ENCODE results near the gene AP2A2.

Gene AP2A2

GRCh38 chr11:976431-977160 is 50.9 kb downstream of the AP2A2 start:
- DNase-seq = no peak

GRCh38 chr11:977830-978720 is 52.4 kb downstream of the AP2A2 start:
- no peak for DNase-seq

- no peak for DNase-seq
Measured at GRCh38 chr11:978781-979180, 53.1 kb downstream of the AP2A2 start.

GRCh38 chr11:980438-981357 is 55.0 kb downstream of the AP2A2 start:
- DNase-seq = no peak

GRCh38 chr11:981764-982163 is 56.1 kb downstream of the AP2A2 start:
- DNase-seq = no peak

- DNase-seq = no peak
Measured at GRCh38 chr11:984546-984945, 58.9 kb downstream of the AP2A2 start.

- no peak for DNase-seq
Measured at GRCh38 chr11:985406-985805, 59.7 kb downstream of the AP2A2 start.

GRCh38 chr11:985848-986247 is 60.2 kb downstream of the AP2A2 start:
- no peak for DNase-seq

- no peak for DNase-seq
Measured at GRCh38 chr11:986270-986951, 60.7 kb downstream of the AP2A2 start.

- DNase-seq = no peak
Measured at GRCh38 chr11:986952-987305, 61.3 kb downstream of the AP2A2 start.

- DNase-seq = no peak
Measured at GRCh38 chr11:987671-988070, 62.0 kb downstream of the AP2A2 start.

GRCh38 chr11:990101-990500 is 64.4 kb downstream of the AP2A2 start:
- DNase-seq = no peak

- no peak for DNase-seq
Measured at GRCh38 chr11:991034-991433, 65.4 kb downstream of the AP2A2 start.

- DNase-seq = no peak
Measured at GRCh38 chr11:991711-992307, 66.1 kb downstream of the AP2A2 start.

GRCh38 chr11:992577-992976 is 66.9 kb downstream of the AP2A2 start:
- DNase-seq = no peak

GRCh38 chr11:993632-994167 is 68.0 kb downstream of the AP2A2 start:
- no peak for DNase-seq

- DNase-seq = no peak
Measured at GRCh38 chr11:995044-995751, 69.5 kb downstream of the AP2A2 start.

- DNase-seq = no peak
Measured at GRCh38 chr11:995752-996420, 70.2 kb downstream of the AP2A2 start.

- no peak for DNase-seq
Measured at GRCh38 chr11:996681-997080, 71.0 kb downstream of the AP2A2 start.

GRCh38 chr11:997907-998306 is 72.2 kb downstream of the AP2A2 start:
- DNase-seq = no peak

- no peak for DNase-seq
Measured at GRCh38 chr11:999009-999408, 73.3 kb downstream of the AP2A2 start.

Measured in activated CD8-positive, alpha-beta memory T cell treated with anti-CD3 and anti-CD28 coated beads, Interleukin-2, amount 50 U/mL, for 4 hours (primary cell).